Hematopoietic multipotent progenitor cell treated with erythropoietin and hydrocortisone succinate and interleukin-3 and kit ligand, for 15 days (in vitro differentiated cells): ENCODE results near the gene ATP6V1E1.
"Not testable (repeated sequence)": the region's sequence is repeated elsewhere in the genome, so short reads cannot be mapped to it uniquely, and the experiment has no call there.

Experiments
- DNase-seq: peaks from one replicate; pipeline ENCODE4 v3.0.0-alpha.2; 2015; ENCODE audit warnings: low spot score

Gene ATP6V1E1

GRCh38 chr22:17628406-17629172, at the start of gene ATP6V1E1:
ATP6V1E1 (minus strand) TSS chr22:17628749; CDS start chr22:17628635, 114 bp downstream.
- peak; percentile 98 for DNase-seq

- DNase-seq = no peak
Measured at GRCh38 chr22:17675584-17675983, 47.0 kb upstream of the ATP6V1E1 start.

- DNase-seq = no peak
Measured at GRCh38 chr22:17674152-17674551, 45.6 kb upstream of the ATP6V1E1 start.

GRCh38 chr22:17672417-17672991, 44.0 kb upstream of the ATP6V1E1 start:
- no peak for DNase-seq

GRCh38 chr22:17671521-17672092, 43.1 kb upstream of the ATP6V1E1 start:
- DNase-seq = not testable (repeated sequence)

- DNase-seq = no peak
Measured at GRCh38 chr22:17665854-17666253, 37.3 kb upstream of the ATP6V1E1 start.

- DNase-seq = no peak
Measured at GRCh38 chr22:17665248-17665647, 36.7 kb upstream of the ATP6V1E1 start.

GRCh38 chr22:17664414-17665055, 36.0 kb upstream of the ATP6V1E1 start:
- DNase-seq = no peak

- DNase-seq = no peak
Measured at GRCh38 chr22:17656870-17657395, 28.4 kb upstream of the ATP6V1E1 start.

- DNase-seq = no peak
Measured at GRCh38 chr22:17655289-17655688, 26.7 kb upstream of the ATP6V1E1 start.

- no peak for DNase-seq
Measured at GRCh38 chr22:17648569-17648968, 20.0 kb upstream of the ATP6V1E1 start.

GRCh38 chr22:17647991-17648390, 19.4 kb upstream of the ATP6V1E1 start:
- DNase-seq = no peak

GRCh38 chr22:17647452-17647851, 18.9 kb upstream of the ATP6V1E1 start:
- no peak for DNase-seq

GRCh38 chr22:17642357-17642756, 13.8 kb upstream of the ATP6V1E1 start:
- DNase-seq = not testable (repeated sequence)

- DNase-seq = no peak
Measured at GRCh38 chr22:17641269-17641668, 12.7 kb upstream of the ATP6V1E1 start.

- peak; percentile 67 for DNase-seq
Measured at GRCh38 chr22:17639247-17639741, 10.7 kb upstream of the ATP6V1E1 start.

GRCh38 chr22:17638432-17639246, 10.1 kb upstream of the ATP6V1E1 start, which contains the start of gene BCL2L13:
BCL2L13 (plus strand) TSS chr22:17638757; CDS start chr22:17655712, 16,955 bp downstream.
- peak; percentile 91 for DNase-seq

- DNase-seq = no peak
Measured at GRCh38 chr22:17638182-17638431, 9.6 kb upstream of the ATP6V1E1 start.

GRCh38 chr22:17637490-17638181, 9.1 kb upstream of the ATP6V1E1 start:
- DNase-seq = no peak

- not testable (repeated sequence) for DNase-seq
Measured at GRCh38 chr22:17636850-17637249, 8.3 kb upstream of the ATP6V1E1 start.

GRCh38 chr22:17634696-17635095, 6.1 kb upstream of the ATP6V1E1 start:
- no peak for DNase-seq
